ENCODE data around the gene SYT5.
"Not testable (repeated sequence)": the region's sequence is repeated elsewhere in the genome, so short reads cannot be mapped to it uniquely, and the experiment has no call there.

SYT5 gene

GRCh38 chr19:55179606-55180484 lies at the start of gene SYT5:
Gene SYT5, minus strand, starts transcription at chr19:55180289. Its CDS starts 1,248 bp downstream, at chr19:55179041.
- DNase-seq, result no peak

DNA sequence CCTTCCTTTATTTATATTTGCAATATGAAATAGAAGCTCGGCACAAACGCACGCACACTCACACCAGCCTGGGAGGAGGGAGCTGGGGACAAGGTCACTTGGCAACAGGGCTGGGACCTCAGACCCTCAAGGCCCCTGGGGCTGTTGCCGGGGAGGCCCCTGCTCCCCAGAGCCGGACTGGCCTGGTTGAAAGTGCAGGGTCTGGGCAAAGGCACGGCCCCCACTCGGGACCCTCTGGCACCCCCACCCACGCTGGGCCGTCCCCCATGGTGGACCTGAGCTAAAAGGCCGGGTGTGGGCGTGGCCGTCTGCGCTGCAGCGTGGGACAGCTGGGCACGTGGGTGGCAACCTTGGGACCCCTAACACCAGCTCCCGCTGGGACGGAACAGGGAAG lies 49.7 kb upstream of the SYT5 start:
- no peak for DNase-seq

DNA sequence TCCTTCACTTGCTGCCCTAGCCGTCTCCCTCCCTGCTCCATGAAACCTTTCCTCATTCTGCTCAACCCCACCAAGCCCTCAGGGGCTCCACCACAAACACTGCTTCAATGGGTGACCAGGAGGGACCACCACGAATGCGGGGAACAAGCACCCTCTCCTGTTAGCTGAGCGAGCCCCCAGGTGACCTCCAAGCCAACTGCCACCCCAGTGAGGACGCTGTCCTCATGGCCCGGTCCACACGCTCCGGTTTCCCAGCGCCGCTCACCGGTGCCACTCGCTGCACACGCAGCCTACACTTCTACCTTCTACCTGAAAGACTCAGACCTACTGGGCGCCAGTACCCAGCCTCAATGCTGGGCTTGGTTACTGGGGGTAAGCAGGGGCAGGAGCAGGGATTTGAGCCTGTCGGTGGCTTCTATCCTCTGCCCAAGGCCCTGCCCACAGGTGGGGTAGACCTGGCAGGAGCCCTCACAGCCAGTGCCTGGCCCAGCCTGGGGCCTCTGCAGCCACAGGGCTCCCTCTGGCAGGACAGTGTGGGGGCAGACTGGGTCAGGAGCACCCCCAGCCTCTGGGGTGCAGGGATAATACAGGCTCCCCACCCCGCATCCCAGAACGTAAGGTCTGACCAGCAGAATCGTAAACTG lies 49.2 kb upstream of the SYT5 start:
- DNase-seq, result no peak

GRCh38 chr19:55228403-55229031 lies 48.4 kb upstream of the SYT5 start, which contains the start of gene TMEM86B:
Gene TMEM86B, minus strand, starts transcription at chr19:55228763. Its CDS starts 22 bp downstream, at chr19:55228741.
- no peak for DNase-seq

GRCh38 chr19:55228015-55228391 lies 47.9 kb upstream of the SYT5 start:
- no peak for DNase-seq

- DNase-seq, result no peak
Observed at GRCh38 chr19:55227241-55228014, 47.3 kb upstream of the SYT5 start.

DNA sequence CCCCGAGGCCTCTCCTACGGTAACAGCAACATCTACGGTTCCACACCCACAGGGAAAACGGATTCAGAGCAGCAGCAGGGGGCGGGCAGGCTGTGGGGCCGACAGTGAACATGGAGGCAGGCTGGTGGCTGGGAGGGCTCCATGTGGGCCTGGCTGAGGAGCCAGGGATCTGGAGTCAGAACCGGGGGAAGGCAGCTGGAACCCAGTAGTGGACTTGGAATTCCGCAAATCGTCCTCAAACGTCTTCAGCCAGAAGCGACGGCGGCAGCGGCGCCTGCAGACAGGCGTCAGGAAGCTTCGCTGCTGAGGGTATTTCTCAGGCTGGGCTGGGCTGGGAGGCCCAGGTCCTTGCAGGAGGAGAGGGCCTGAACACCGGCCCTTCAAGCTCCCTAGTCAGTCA lies 46.7 kb upstream of the SYT5 start:
- no peak for DNase-seq

GRCh38 chr19:55226273-55226672 lies 46.2 kb upstream of the SYT5 start:
- no peak for DNase-seq

DNA sequence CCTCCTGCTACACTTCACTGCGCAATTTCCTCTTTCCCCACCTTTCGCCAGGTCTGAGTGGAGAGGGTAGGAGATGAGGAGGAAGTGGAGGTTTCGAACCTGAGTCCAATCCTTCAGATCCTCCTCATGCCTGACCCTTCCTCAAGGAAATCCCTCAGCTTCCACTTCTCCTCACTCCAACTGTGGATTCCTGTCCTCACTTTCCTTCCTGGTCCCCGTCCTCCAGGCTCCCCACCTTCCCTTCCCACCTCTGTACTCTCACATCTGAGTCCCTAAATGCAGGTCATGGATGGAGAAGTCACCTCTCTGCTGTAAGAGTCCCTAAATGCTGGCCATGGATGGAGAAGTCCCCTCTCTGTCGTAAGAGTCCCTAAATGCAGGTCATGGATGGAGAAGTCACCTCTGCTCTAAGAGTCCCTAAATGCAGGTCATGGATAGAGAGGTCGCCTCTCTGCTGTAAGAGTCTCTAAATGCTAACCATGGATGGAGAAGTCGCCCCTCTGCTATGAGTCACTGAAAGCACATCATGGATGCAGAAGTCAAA lies 45.4 kb upstream of the SYT5 start:
- no peak for DNase-seq

- DNase-seq, result not testable (repeated sequence)
Observed at GRCh38 chr19:55224679-55225414, 44.8 kb upstream of the SYT5 start.

DNA sequence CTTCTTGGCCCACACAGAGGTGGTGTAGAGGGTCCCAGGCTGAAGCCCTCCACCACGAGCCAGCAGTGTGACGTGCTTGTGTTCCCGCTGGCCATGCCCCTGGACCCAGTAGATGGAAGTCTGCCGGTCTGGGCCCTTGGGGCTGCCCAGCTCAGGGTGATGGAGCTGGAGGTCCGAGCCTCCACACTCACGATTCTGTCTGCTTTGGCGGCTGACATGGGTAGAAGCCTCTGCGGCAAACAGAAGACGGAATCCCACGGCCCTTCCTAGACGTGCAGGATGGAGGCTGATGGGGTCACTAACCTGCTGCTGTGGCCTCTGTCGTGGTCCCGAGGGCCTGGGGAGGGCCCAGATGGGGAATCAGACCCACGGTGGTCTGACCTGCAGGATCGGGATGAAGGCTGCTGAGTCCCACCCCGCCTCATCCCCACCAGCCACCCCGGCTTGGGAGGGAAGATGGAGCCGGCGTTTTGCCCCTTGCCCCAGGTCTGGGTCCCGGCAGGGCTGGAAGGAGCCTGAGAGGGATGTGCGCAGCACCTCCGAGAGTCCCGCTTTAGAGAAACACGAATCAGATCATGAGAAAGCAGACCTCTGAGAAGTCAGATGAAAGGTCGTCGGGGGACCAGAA lies 44.1 kb upstream of the SYT5 start:
- no peak for DNase-seq

DNA sequence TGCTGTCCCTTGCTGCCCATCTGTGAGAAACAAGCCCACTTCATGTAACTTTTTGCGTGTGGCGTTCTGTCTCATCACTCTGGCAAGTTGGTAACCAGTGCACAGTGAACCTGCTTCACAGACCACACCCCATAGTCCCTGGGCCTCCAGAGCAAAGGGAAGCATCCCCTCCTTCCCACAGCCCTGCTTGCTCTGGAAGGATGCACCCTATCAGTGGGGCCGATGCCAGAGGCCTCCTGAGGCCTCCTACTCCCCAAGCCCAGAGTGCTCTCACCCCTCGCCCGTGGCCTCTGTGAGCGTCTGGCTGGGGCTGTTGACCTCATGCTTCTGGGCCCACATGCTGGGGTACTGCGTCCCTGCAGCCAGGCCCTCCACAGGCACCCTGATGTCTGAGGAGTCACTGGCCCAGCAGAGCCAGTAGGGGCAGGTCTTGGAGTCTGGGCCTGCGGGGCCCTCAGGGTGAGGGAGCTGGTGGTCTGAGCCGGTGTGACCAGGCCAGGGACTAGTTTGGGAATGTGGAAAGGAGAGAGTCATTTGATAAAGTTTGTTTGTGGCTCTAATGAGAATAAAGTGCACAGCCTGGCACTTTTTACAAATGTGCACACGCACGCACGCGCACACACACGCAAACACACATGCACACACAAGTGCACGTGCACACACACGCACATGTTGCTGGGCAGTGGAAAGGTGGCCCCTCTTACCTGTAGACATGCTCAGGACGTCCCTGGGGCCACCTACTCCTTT lies 43.4 kb upstream of the SYT5 start:
- no peak for DNase-seq

DNA sequence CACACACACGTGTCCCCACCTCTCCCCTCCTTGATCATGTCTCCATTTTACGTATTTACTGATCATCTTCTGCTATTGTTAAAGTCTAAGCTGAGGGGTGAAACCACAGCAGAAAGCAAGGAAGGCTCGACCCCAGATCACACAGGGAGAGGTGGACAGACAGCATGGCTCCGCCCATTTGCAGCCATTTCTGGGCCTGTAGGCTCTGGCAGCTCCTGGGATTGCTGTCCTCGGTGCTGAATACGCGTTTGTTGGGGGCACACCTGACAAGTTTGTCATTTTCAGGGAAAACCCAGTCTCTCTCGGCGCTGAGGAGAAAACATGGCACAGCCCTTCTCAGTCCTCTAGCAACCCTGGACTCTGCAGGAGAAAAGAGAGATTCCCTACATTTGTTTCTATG lies 40.4 kb upstream of the SYT5 start:
- DNase-seq, result no peak

DNA sequence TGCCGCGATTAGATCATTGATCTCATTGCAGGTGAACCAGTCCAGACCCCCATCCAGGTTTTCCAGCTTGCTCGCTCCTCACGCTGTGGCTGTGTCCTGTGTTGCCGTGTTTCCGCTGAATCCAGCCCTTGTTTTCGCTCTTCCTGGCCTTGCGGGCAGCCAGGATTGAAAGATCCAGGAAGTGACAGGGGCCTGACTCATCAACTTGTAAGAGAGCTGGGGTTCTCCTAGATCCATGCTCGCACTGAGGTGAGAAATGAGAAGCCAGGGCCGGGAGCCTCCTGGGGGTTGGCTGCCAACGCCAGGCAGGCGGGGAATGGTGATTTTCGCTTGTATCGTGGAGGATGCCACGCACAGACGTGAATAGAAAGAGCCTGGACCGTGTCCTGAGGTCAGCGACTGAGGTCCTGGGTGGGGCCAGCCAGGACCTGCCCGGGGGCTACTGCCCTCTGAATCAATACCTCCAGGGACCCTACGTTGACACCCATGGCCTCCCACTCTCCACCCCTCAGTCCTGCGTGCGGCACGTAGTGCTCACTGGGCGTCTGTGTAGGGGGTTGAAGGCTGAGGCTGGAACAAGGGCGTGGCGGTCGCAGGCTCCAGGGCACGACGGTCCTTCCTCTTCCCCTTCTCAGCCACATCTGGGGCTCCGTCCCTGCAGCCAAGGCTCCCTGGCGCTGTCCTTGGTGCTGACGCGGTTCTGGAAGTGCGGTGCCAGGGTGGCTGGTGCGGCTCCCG lies 36.5 kb upstream of the SYT5 start:
- DNase-seq, result peak; percentile 100

DNA sequence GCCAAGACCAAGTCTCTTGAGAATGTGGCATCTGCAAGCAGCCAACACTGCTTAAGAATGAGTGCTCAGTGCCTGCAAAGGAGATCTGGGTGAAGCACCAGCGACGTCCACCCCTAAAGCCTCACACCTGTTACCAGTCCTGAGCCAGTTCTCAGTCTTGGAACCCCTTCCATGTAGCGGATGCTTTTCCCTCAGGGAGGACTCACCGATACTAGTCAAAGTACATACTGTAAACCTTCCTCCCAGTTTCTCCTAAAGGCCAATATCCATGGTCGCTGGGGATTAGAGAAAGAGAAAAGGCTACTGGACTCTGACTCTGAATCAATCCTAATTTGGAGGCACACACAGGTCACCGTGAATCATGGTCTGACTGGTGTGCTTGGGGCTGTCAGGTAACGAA lies 33.5 kb upstream of the SYT5 start:
- DNase-seq, result no peak

- DNase-seq, result no peak
Observed at GRCh38 chr19:55212447-55212846, 32.4 kb upstream of the SYT5 start.

GRCh38 chr19:55209693-55210472 lies 29.8 kb upstream of the SYT5 start:
- DNase-seq, result peak; percentile 98

GRCh38 chr19:55208880-55209692 lies 29.0 kb upstream of the SYT5 start, which contains the start of gene PTPRH:
Gene PTPRH, minus strand, starts transcription at chr19:55209501. Its CDS starts 68 bp downstream, at chr19:55209433.
- no peak for DNase-seq

Data from HCEC 1CT (cell line).